ENCODE measurements around the gene CHIT1.

DNA sequence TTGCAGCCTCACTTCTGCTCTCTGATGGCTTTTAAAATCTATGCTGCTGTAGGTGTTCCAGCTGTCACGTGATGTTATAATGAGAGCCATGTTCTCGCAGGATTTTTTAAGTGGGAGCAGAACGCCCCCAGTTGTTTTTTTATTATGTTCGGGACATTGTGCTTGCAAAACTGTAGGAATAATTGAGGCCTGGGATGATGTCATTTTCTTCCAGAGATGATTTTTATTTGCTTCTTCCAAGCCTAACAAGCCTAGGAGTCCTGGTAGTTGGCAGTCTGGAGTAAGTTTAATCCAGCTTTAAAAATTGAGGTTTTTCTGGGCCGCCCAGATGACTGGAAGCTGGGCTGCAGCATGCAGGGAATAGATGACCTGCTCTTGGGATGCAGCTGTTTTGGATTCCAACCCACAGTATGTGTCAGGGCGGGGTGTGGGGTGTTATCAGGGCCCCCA, 34.6 kb upstream of the CHIT1 start:
- TF ChIP-seq POLR2A (IDR thresholded peaks at IDR 0.05; ENCODE audit: low read length): no peak
- no peak for TF ChIP-seq GATA1 (IDR thresholded peaks at IDR 0.05; ENCODE audit: low read depth, low read length)
